Measurements from ENCODE around the gene HAND2.

HAND2 gene

GRCh38 chr4:173500841-173501591 lies 29.0 kb downstream of the HAND2 start:
- DNase-seq: no peak

GRCh38 chr4:173499658-173500535 lies 30.1 kb downstream of the HAND2 start:
- DNase-seq: no peak

GRCh38 chr4:173498771-173499170 lies 31.3 kb downstream of the HAND2 start:
- DNase-seq: no peak

GRCh38 chr4:173498023-173498422 lies 32.0 kb downstream of the HAND2 start:
- no peak for DNase-seq

- DNase-seq: peak; percentile 2
Measured at GRCh38 chr4:173494013-173494970, 35.7 kb downstream of the HAND2 start.

GRCh38 chr4:173493041-173493440 lies 37.0 kb downstream of the HAND2 start:
- DNase-seq: no peak

- DNase-seq: no peak
Measured at GRCh38 chr4:173492315-173492714, 37.7 kb downstream of the HAND2 start.

- DNase-seq: no peak
Measured at GRCh38 chr4:173490817-173491528, 39.1 kb downstream of the HAND2 start.

GRCh38 chr4:173490256-173490655 lies 39.8 kb downstream of the HAND2 start:
- DNase-seq: peak; percentile 2

- no peak for DNase-seq
Measured at GRCh38 chr4:173489514-173489913, 40.5 kb downstream of the HAND2 start.

GRCh38 chr4:173488656-173489055 lies 41.4 kb downstream of the HAND2 start:
- DNase-seq: no peak

- no peak for DNase-seq
Measured at GRCh38 chr4:173488074-173488473, 42.0 kb downstream of the HAND2 start.

GRCh38 chr4:173486714-173487392 lies 43.2 kb downstream of the HAND2 start:
- no peak for DNase-seq

GRCh38 chr4:173485164-173485563 lies 44.9 kb downstream of the HAND2 start:
- no peak for DNase-seq

- DNase-seq: no peak
Measured at GRCh38 chr4:173482330-173482931, 47.6 kb downstream of the HAND2 start.

GRCh38 chr4:173478913-173479283 lies 51.1 kb downstream of the HAND2 start:
- no peak for DNase-seq

- no peak for DNase-seq
Measured at GRCh38 chr4:173478201-173478912, 51.7 kb downstream of the HAND2 start.

GRCh38 chr4:173477016-173477415 lies 53.0 kb downstream of the HAND2 start:
- DNase-seq: no peak
